ENCODE results near the gene FLOT2. TPM values are rescaled to one million over a fixed set of nuclear protein-coding genes. Genes with fewer than 3 reads are reported as not detected.

Gene FLOT2
- polyA plus RNA-seq, 2 of the 4 experiments (the other 2 are of a cell fraction) = 66.4 to 78.6 TPM

DNA sequence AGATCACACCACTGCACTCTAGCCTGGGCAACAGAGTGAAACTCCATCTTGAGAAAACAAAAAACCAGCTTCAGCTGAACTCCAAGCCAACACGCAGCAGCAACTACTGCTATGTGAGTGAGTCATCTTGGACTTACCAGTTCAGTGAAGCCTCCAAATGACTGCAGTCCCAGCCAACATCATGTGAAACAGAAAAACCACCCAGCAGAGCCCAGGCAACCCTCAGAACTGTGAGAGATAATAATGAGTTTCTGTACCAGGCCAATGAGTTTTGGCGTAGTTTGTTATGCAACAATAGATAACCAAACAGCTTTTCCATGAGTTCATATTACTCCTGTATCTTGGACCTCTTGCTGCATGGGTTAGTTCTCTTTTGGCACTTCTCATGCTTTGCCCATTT, 30.5 kb upstream of the FLOT2 start:
- WGBS (ENCODE audit: missing lambda C conversion rate) = 100% methylated on average over 2 of the region's 2 CpGs
- Histone ChIP-seq H3K9me3 (0 out of 3 replicates have a peak, but pooled peaks cover 3% of the 10 kb centered on the region), H3K27ac (no peak overlapping the region), H3K4me3 (no peak overlapping the region), H3K4me1 (0 out of 3 replicates have a peak, but pooled peaks cover 4% of the 10 kb centered on the region), H3K4me2 (no peak overlapping the region)
- no peak for ATAC-seq
- CTCF ChIA-PET = interaction anchor here (0.8 to 38.2 kb wide), 4 partner anchors 20 to 375 kb away, joined by 3 to 685 read pairs (median 248); partner anchors contain the start of genes DHRS13 and FLOT2
- no peak for FAIRE-seq
- DNase-seq (ENCODE audit: low read depth in 1 of 2, low spot score in 1 of 2) = no peak
- TF ChIP-seq, protein P1, sequence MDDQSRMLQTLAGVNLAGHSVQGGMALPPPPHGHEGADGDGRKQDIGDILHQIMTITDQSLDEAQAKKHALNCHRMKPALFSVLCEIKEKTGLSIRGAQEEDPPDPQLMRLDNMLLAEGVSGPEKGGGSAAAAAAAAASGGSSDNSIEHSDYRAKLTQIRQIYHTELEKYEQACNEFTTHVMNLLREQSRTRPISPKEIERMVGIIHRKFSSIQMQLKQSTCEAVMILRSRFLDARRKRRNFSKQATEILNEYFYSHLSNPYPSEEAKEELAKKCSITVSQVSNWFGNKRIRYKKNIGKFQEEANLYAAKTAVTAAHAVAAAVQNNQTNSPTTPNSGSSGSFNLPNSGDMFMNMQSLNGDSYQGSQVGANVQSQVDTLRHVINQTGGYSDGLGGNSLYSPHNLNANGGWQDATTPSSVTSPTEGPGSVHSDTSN (IDR thresholded peaks at IDR 0.05) = no peak
- TF ChIP-seq HOXA7 (CRISPR knock-in tag; IDR thresholded peaks at IDR 0.05) (no peak), PHF8 (IDR thresholded peaks at IDR 0.05; ENCODE audit: borderline replicate concordance, low read depth) (no peak), EHMT2 (IDR thresholded peaks at IDR 0.05; ENCODE audit: low read depth) (no peak), CHD4 (IDR thresholded peaks at IDR 0.05; ENCODE audit: borderline replicate concordance) (no peak), TFCP2L1 (CRISPR knock-in tag; IDR thresholded peaks at IDR 0.05) (no peak), MAFK (IDR thresholded peaks at IDR 0.05; ENCODE audit: partially characterized antibody) (no peak), POLR2A (IDR thresholded peaks at IDR 0.05; ENCODE audit: low read length) (no peak), RAD21 (conservative IDR thresholded peaks at IDR 0.05 in 1 of 2, IDR thresholded peaks at IDR 0.05 in 1 of 2) (no peak), BHLHE40 (IDR thresholded peaks at IDR 0.05; ENCODE audit: low read depth, low read length) (no peak), KDM5A (IDR thresholded peaks at IDR 0.05) (no peak), MYC (IDR thresholded peaks at IDR 0.05; ENCODE audit: borderline replicate concordance, low read length) (no peak), HOXB5 (CRISPR knock-in tag; IDR thresholded peaks at IDR 0.05) (no peak), SMC3 (IDR thresholded peaks at IDR 0.05) (no peak), NR3C1 (IDR thresholded peaks at IDR 0.05) (no peak)
- TF ChIP-seq, protein P2, sequence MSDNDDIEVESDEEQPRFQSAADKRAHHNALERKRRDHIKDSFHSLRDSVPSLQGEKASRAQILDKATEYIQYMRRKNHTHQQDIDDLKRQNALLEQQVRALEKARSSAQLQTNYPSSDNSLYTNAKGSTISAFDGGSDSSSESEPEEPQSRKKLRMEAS (IDR thresholded peaks at IDR 0.05) = no peak
- TF ChIP-seq, protein P3, sequence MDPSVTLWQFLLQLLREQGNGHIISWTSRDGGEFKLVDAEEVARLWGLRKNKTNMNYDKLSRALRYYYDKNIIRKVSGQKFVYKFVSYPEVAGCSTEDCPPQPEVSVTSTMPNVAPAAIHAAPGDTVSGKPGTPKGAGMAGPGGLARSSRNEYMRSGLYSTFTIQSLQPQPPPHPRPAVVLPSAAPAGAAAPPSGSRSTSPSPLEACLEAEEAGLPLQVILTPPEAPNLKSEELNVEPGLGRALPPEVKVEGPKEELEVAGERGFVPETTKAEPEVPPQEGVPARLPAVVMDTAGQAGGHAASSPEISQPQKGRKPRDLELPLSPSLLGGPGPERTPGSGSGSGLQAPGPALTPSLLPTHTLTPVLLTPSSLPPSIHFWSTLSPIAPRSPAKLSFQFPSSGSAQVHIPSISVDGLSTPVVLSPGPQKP (IDR thresholded peaks at IDR 0.05; ENCODE audit: low read depth, low read length) = no peak
- TF ChIP-seq, protein P4, sequence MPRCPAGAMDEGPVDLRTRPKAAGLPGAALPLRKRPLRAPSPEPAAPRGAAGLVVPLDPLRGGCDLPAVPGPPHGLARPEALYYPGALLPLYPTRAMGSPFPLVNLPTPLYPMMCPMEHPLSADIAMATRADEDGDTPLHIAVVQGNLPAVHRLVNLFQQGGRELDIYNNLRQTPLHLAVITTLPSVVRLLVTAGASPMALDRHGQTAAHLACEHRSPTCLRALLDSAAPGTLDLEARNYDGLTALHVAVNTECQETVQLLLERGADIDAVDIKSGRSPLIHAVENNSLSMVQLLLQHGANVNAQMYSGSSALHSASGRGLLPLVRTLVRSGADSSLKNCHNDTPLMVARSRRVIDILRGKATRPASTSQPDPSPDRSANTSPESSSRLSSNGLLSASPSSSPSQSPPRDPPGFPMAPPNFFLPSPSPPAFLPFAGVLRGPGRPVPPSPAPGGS (IDR thresholded peaks at IDR 0.05) = no peak
- POLR2A ChIA-PET = no interaction called here

DNA sequence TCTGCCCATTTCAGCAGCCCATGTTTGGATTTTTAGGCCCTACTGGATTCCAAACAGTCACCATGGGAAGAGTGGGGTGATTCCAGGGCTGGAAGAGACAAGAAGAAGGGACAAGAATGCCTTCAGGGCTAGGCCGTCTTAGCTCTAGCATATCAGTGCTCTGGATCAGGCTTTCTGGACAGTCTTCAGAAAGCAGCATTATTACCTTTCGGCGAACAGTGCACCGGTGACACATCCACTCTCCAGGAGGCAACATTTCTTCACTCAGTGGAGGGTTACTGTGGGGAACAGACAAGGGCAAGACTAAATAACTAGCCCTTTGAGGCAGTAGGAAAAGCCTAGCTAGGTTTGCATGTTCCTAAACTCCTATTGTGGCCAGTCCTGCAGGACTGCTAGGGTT, 29.3 kb upstream of the FLOT2 start:
- Histone ChIP-seq H3K4me3 (no peak overlapping the region), H3K4me1 (0 out of 3 replicates have a peak, but pooled peaks cover 4% of the 10 kb centered on the region), H3K27ac (no peak overlapping the region), H3K4me2 (no peak overlapping the region), H3K9me3 (0 out of 3 replicates have a peak, but pooled peaks cover 3% of the 10 kb centered on the region)
- TF ChIP-seq JUN (IDR thresholded peaks at IDR 0.05) (no peak), MAFK (IDR thresholded peaks at IDR 0.05; ENCODE audit: partially characterized antibody) (peak; percentile 40), NPAS2 (CRISPR knock-in tag; IDR thresholded peaks at IDR 0.05; ENCODE audit: borderline replicate concordance) (no peak)
- WGBS (ENCODE audit: missing lambda C conversion rate) = 98% methylated on average over 4 of the region's 4 CpGs
- DNase-seq (ENCODE audit: low read depth in 1 of 2, low spot score in 1 of 2) (no peak), ATAC-seq (0 out of 6 replicates have a peak, but pooled peaks of 1 of the 2 experiments have one; percentile 39), FAIRE-seq (no peak)
- ChIA-PET CTCF (interaction anchor here (1.4 to 38.2 kb wide), 6 partner anchors 18 to 252 kb away, joined by 5 to 685 read pairs (median 12); partner anchors contain the start of genes DHRS13 and FLOT2), POLR2A (no interaction called here)

DNA sequence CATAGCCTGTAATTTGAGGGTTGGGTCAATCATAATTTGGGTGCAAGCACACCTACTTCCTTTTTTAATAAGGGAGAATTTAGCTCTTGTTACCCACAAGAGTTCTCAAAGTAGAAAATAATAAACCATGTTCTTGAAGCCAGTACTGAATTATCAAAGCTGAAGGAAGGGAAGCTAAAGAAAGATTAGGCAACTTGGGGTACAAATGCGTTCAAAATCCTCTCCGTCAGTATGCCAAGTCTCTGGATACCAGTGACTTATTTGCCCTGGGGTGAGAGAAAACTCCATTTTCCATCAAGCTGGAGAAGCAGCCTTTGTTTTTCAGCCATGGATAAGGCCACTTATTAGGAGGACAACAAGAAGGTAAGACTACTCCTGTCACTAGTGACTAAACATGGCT, 28.8 kb upstream of the FLOT2 start:
- ATAC-seq (no peak), FAIRE-seq (no peak), DNase-seq (ENCODE audit: low read depth in 1 of 2, low spot score in 1 of 2) (no peak)
- WGBS (ENCODE audit: missing lambda C conversion rate) = 94% methylated on average over 2 of the region's 2 CpGs
- H3K27ac ChIP-seq = no peak overlapping the region
- H3K4me2 ChIP-seq = no peak overlapping the region
- H3K4me1 ChIP-seq = 0 out of 3 replicates have a peak, but pooled peaks cover 4% of the 10 kb centered on the region
- no peak overlapping the region for H3K4me3 ChIP-seq
- POLR2A ChIA-PET = no interaction called here
- CTCF ChIA-PET = interaction anchor here (0.5 to 38.2 kb wide), 8 partner anchors 8 to 251 kb away, joined by 3 to 685 read pairs (median 6); partner anchors contain the start of genes DHRS13 and FLOT2
- 0 out of 3 replicates have a peak, but pooled peaks cover 3% of the 10 kb centered on the region for H3K9me3 ChIP-seq
- TF ChIP-seq ZSCAN20 (CRISPR knock-in tag; IDR thresholded peaks at IDR 0.05) = no peak
- no peak for TF ChIP-seq FOXS1 (CRISPR knock-in tag; IDR thresholded peaks at IDR 0.05)
- TF ChIP-seq, protein P5, sequence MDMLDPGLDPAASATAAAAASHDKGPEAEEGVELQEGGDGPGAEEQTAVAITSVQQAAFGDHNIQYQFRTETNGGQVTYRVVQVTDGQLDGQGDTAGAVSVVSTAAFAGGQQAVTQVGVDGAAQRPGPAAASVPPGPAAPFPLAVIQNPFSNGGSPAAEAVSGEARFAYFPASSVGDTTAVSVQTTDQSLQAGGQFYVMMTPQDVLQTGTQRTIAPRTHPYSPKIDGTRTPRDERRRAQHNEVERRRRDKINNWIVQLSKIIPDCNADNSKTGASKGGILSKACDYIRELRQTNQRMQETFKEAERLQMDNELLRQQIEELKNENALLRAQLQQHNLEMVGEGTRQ (IDR thresholded peaks at IDR 0.05) = no peak
- TF ChIP-seq, protein P6, sequence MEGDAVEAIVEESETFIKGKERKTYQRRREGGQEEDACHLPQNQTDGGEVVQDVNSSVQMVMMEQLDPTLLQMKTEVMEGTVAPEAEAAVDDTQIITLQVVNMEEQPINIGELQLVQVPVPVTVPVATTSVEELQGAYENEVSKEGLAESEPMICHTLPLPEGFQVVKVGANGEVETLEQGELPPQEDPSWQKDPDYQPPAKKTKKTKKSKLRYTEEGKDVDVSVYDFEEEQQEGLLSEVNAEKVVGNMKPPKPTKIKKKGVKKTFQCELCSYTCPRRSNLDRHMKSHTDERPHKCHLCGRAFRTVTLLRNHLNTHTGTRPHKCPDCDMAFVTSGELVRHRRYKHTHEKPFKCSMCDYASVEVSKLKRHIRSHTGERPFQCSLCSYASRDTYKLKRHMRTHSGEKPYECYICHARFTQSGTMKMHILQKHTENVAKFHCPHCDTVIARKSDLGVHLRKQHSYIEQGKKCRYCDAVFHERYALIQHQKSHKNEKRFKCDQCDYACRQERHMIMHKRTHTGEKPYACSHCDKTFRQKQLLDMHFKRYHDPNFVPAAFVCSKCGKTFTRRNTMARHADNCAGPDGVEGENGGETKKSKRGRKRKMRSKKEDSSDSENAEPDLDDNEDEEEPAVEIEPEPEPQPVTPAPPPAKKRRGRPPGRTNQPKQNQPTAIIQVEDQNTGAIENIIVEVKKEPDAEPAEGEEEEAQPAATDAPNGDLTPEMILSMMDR (IDR thresholded peaks at IDR 0.05) = no peak
- no peak for TF ChIP-seq ZFP36 (IDR thresholded peaks at IDR 0.05; ENCODE audit: borderline replicate concordance, partially characterized antibody)
- TF ChIP-seq NPAS2 (CRISPR knock-in tag; IDR thresholded peaks at IDR 0.05; ENCODE audit: borderline replicate concordance) = no peak
- no peak for TF ChIP-seq JUN (IDR thresholded peaks at IDR 0.05)
- no peak for TF ChIP-seq TP53 (CRISPR knock-in tag; IDR thresholded peaks at IDR 0.05)
- TF ChIP-seq ESRRA (IDR thresholded peaks at IDR 0.05; ENCODE audit: borderline replicate concordance, low read length) = no peak
- no peak for TF ChIP-seq HOXA7 (CRISPR knock-in tag; IDR thresholded peaks at IDR 0.05)

Measured in A549 (cell line).